NT2/D1 (cell line): ENCODE measurements around the gene FILIP1L.

Source experiments
- SUZ12 ChIP-seq: IDR thresholded peaks from 2 replicates; pipeline ENCODE4 v1.6.1; 2011; ENCODE audit not compliant: insufficient read length, insufficient read depth; ENCODE audit errors: extremely low read depth
- YY1 ChIP-seq: IDR thresholded peaks from 2 replicates; pipeline ENCODE4 v1.6.1; 2011; ENCODE audit not compliant: insufficient read length, insufficient read depth
- ZNF274 ChIP-seq: IDR thresholded peaks from 2 replicates; pipeline ENCODE4 v1.6.1; 2011; ENCODE audit warnings: mild to moderate bottlenecking, low read depth, low read length

DNA sequence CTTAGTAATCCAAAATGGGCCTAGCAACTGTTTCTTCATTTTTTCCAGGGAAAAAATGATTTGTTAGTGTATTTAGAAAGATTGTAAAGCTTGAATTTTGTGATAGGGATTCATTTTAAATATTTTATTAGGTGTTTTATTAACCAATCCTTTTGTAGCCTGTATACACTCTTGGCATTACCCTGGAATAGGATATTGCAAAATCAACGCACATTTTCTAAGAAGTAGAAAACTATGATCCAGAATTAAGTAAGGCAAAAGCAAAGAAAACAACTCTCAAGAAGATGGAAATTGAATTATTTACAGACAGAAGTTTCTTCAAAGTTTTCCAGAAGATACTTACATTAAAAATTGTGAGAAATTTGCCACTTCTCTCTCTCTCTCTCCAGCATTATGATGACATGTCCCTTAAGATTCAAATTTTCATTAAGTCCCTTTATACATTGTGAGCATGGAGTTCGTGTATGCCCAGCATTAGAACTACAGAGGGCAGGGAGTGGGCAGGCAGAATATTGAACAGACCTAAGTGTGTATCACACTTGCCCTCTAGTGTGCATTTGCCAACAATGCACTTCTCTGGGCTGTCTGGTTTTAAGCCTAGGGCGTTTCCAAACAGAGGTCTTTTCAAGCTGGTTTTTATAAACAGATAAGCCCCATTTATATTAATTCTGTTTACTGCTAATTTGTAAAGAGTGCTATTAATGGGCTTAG, 325.1 kb downstream of the FILIP1L start:
- TF ChIP-seq YY1, result no peak
- TF ChIP-seq SUZ12, result no peak
- TF ChIP-seq ZNF274, result no peak
